ENCODE results near the gene DMPK.
A peak's percentile ranks its signal among the peaks of the same experiment; 100 is the strongest.

GRCh38 chr19:45767881-45768654 lies 14.2 kb downstream of the DMPK start:
- TF ChIP-seq POLR2AphosphoS5 (IDR thresholded peaks at IDR 0.05; ENCODE audit: insufficient read depth in 1 of 2, low read depth in 1 of 2) (peak in 1 of 2 donors; percentile 5), CTCF (IDR thresholded peaks at IDR 0.05) (no peak)
